GM10248 (cell line): ENCODE measurements around the gene MORC4.

Source experiments
- CTCF ChIA-PET: fragments of 300-600 bp; sonication (Branson Sonifier 250); formaldehyde crosslinking; extraction: SDS; loops from one replicate; lab custom pipeline; 2021; ENCODE audit warnings: antibody characterized with exemption; lab: Yijun Ruan, JAX
- POLR2A ChIA-PET: fragments of 350-650 bp; sonication (Branson Sonifier 250); formaldehyde crosslinking; extraction: SDS; loops from one replicate; lab custom pipeline; 2020; ENCODE audit warnings: antibody characterized with exemption; lab: Yijun Ruan, JAX
- DNase-seq: peaks from one replicate; pipeline ENCODE4 v3.0.0; 2012; ENCODE audit errors: extremely low spot score
- TF ChIP-seq, protein P1 (sequence below): IDR thresholded peaks from 2 replicates; pipeline ENCODE4 v1.5.1; 2012; ENCODE audit warnings: mild to moderate bottlenecking, low read depth; ENCODE audit errors: extremely low read depth, missing control alignments, control extremely low read depth

Gene MORC4

DNA sequence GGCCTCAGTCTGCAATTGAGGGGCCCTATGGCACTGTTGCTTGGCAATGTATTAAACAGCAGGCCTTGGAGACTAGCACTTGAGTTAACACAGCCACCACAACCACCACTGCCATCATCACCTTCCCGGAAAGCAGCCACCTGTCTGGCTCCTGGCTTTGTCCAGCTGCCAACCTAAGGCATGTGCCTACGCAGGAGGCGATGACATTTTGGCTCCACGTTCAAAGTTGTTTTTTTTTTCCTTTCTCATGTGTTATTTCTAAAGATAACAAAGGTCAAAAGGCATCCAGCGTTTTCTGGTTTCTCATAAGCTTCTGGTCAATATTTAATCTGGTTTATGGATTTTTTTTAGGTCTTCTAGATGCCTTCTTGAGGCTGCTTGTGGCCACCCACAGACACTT, 72.3 kb downstream of the MORC4 start:
- ChIA-PET CTCF (no interaction called here), POLR2A (no interaction called here)
- DNase-seq = no peak
- TF ChIP-seq, protein P1, sequence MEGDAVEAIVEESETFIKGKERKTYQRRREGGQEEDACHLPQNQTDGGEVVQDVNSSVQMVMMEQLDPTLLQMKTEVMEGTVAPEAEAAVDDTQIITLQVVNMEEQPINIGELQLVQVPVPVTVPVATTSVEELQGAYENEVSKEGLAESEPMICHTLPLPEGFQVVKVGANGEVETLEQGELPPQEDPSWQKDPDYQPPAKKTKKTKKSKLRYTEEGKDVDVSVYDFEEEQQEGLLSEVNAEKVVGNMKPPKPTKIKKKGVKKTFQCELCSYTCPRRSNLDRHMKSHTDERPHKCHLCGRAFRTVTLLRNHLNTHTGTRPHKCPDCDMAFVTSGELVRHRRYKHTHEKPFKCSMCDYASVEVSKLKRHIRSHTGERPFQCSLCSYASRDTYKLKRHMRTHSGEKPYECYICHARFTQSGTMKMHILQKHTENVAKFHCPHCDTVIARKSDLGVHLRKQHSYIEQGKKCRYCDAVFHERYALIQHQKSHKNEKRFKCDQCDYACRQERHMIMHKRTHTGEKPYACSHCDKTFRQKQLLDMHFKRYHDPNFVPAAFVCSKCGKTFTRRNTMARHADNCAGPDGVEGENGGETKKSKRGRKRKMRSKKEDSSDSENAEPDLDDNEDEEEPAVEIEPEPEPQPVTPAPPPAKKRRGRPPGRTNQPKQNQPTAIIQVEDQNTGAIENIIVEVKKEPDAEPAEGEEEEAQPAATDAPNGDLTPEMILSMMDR = no peak

DNA sequence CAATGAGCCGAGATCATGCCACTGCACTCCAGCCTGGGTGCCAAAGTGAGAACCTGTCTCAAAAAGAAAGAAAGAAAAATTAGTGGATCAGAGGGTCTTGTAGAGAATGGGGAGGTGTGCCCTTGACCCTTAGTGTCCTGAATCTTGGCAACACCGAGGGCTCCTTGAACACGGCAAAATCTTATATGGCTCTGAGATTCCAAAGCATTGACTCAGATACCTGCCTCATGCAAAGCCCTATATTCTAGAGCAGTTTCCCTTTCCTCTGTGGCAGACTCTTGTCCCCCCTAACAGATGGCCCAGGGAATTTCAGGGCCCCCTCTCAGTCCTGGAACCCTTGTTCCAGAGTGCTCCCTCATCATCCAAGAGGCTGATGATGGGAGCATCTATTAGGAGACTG, 73.0 kb downstream of the MORC4 start:
- POLR2A ChIA-PET = no interaction called here
- TF ChIP-seq, protein P1 = no peak
- no peak for DNase-seq
- CTCF ChIA-PET = no interaction called here

DNA sequence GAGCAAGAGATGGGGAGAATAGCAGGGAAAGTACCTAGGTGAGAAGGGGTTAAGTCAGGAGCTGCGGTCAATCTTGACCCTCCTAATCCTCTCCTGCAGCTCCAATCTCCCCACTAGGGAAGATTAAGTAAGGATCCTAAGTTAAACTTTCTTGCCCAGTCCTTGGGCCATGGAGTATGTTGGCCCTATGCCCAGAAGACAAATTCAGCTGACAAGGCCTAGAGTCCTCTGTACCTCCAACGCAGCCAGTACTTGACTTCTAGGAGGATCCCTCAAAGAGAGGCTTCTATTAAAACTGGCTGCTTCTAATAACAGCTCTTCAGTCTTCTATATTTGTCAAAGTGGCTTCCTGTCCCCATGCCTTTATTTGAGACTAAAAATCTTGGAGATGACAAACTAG, 78.4 kb downstream of the MORC4 start:
- ChIA-PET POLR2A (no interaction called here), CTCF (no interaction called here)
- TF ChIP-seq, protein P1 = no peak
- no peak for DNase-seq

DNA sequence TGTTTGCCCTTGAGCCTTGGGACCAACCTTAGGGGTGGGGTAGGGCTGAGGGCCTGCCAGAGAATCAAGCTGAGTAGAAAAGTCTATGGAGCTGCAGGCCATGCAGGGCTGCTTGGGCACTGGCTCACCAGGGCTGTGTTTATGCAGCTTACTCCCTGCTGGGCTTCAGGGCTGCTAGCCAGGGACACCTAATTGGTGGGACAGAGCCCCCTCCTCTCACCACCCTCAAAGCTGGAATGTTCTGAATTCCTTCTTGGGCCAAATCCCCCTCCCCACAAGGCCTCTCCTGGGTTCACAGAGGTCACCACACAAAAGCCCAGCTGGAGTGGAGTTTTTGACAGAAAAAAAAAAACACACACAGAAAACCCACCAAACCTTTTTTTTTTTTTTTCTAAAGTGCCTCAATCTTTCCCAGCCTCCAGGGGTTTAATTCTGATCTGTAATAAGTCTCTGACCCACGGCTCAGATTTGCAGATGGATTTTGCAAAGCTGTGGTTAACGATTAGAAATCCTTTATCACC, 80.0 kb downstream of the MORC4 start, which contains the start of gene CLDN2:
TSS of gene CLDN2 (plus strand) at position 471 of the 521 bp plus-strand sequence. CDS start 7,827 bp downstream, outside the sequence.
- POLR2A ChIA-PET = no interaction called here
- no peak for DNase-seq
- TF ChIP-seq, protein P1 = no peak
- CTCF ChIA-PET = no interaction called here

DNA sequence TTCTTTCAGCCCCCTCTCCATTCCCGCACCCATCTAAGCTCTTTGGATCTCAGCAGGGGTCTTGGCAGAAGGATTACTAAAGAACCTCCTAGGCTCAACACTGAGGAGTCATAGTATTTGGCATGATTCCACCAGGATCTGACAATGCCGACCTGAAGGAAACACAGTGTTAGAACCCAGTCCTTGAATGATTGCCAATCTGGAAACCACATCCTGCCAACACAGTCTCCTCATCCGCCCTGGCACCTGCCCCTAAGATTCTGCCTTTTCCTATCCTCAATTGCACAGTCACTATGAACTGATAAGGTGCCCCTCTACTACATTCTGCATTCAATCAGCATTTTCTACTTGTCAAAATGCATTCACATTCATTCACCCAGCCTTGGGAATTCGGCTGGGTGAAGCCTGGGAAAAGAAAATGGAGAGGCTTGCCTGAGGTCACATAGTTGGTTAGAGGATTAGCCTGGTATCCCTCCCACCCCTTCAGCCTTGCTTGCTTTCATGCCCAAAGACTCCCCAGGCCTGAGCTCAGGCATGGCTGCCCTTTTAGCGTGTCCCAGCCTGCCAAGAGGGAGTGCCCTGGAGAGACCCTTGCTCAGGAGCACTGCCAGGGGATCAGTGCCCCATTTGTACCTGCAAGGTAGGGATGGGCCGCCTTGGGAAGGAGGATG, 82.0 kb downstream of the MORC4 start:
- POLR2A ChIA-PET = no interaction called here
- DNase-seq = no peak
- CTCF ChIA-PET = no interaction called here
- TF ChIP-seq, protein P1 = no peak

DNA sequence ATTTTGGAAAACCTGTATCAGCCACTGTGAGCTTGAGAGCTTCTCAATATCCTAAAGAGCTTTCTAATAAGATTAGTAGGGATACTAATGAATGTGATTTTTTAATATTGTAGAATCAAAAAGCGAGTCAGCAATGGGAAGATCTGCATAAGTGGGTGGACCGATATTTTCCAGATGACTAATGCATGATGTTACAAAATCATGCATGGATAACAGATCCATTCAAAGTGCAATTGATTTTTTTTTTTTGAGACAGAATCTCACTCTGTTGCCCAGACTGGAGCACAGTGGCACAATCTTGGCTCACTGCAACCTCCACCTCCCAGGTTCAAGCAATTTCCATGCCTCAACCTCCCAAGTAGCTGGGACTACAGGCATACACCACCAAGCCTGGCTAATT, 87.1 kb downstream of the MORC4 start:
- POLR2A ChIA-PET = no interaction called here
- no peak for DNase-seq
- TF ChIP-seq, protein P1 = no peak
- CTCF ChIA-PET = no interaction called here
